Thyroid gland (tissue), 4 donors: Measurements from ENCODE around the gene STAC.

Experiments
- POLR2A ChIP-seq, 2 donors: fragments of 450-650 bp; IDR thresholded peaks; one replicate each; pipeline ENCODE4 v1.6.1; 2017; ENCODE audit warnings: antibody characterized with exemption in 2 of 2, mild to moderate bottlenecking in 2 of 2, moderate library complexity in 1 of 2
- TF ChIP-seq, protein P1 (sequence below), 6 experiments: fragments of 200-600 bp in 3 of 6; fragments of 450-650 bp in 3 of 6; sonication (generic) in 3 of 6; IDR thresholded peaks; one replicate each; pipeline ENCODE4 v1.5.1; 2016 to 2019; ENCODE audit warnings: antibody characterized with exemption in 6 of 6, mild to moderate bottlenecking in 2 of 6, inconsistent platforms in 1 of 6, moderate library complexity in 1 of 6

DNA sequence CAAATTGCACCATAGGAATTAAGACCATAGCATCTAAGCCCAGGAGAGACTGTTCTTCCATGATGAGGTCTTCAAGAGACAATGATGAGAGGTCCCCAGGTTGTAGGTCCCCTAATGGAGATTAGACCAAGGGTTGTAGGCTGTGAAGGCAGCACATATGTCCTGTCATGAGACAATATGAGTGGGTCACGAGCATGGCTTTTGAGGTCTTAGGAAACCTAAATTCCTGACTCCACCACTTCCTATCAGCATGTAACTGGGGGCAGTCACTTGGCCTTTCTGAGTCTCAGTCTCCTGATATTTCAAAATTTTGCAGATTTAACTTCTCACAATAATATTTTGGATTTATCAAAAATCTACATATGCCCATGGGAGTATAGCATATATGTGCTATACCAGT is 31.3 kb downstream of the STAC start:
- TF ChIP-seq, protein P1, sequence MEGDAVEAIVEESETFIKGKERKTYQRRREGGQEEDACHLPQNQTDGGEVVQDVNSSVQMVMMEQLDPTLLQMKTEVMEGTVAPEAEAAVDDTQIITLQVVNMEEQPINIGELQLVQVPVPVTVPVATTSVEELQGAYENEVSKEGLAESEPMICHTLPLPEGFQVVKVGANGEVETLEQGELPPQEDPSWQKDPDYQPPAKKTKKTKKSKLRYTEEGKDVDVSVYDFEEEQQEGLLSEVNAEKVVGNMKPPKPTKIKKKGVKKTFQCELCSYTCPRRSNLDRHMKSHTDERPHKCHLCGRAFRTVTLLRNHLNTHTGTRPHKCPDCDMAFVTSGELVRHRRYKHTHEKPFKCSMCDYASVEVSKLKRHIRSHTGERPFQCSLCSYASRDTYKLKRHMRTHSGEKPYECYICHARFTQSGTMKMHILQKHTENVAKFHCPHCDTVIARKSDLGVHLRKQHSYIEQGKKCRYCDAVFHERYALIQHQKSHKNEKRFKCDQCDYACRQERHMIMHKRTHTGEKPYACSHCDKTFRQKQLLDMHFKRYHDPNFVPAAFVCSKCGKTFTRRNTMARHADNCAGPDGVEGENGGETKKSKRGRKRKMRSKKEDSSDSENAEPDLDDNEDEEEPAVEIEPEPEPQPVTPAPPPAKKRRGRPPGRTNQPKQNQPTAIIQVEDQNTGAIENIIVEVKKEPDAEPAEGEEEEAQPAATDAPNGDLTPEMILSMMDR (IDR thresholded peaks at IDR 0.05) = no peak
- no peak for TF ChIP-seq POLR2A (IDR thresholded peaks at IDR 0.05)
